SK-N-SH (cell line): ENCODE results near the gene STAT5B.

Experiments
- GABPA ChIP-seq: IDR thresholded peaks from 2 replicates; pipeline ENCODE4 v1.4.0; 2012; ENCODE audit warnings: low read depth, mild to moderate bottlenecking
- TCF12 ChIP-seq: IDR thresholded peaks from 2 replicates; pipeline ENCODE4 v1.4.0; 2012
- TF ChIP-seq, protein P1 (sequence below): fragments of 200-600 bp; sonication (generic); IDR thresholded peaks from 2 replicates; pipeline ENCODE4 v1.6.1; 2017; ENCODE audit warnings: antibody characterized with exemption, mild to moderate bottlenecking, moderate library complexity
- TF ChIP-seq, protein P2 (sequence below): fragments of 150-350 bp; IDR thresholded peaks from 2 replicates; pipeline ENCODE4 v1.6.1; 2017; ENCODE audit warnings: antibody characterized with exemption, low read length, low read depth, borderline replicate concordance

GRCh38 chr17:42313389-42313772 is 37.2 kb upstream of the STAT5B start:
- no peak for TF ChIP-seq GABPA
- TF ChIP-seq, protein P1, sequence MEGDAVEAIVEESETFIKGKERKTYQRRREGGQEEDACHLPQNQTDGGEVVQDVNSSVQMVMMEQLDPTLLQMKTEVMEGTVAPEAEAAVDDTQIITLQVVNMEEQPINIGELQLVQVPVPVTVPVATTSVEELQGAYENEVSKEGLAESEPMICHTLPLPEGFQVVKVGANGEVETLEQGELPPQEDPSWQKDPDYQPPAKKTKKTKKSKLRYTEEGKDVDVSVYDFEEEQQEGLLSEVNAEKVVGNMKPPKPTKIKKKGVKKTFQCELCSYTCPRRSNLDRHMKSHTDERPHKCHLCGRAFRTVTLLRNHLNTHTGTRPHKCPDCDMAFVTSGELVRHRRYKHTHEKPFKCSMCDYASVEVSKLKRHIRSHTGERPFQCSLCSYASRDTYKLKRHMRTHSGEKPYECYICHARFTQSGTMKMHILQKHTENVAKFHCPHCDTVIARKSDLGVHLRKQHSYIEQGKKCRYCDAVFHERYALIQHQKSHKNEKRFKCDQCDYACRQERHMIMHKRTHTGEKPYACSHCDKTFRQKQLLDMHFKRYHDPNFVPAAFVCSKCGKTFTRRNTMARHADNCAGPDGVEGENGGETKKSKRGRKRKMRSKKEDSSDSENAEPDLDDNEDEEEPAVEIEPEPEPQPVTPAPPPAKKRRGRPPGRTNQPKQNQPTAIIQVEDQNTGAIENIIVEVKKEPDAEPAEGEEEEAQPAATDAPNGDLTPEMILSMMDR = no peak
- no peak for TF ChIP-seq TCF12
- TF ChIP-seq, protein P2, sequence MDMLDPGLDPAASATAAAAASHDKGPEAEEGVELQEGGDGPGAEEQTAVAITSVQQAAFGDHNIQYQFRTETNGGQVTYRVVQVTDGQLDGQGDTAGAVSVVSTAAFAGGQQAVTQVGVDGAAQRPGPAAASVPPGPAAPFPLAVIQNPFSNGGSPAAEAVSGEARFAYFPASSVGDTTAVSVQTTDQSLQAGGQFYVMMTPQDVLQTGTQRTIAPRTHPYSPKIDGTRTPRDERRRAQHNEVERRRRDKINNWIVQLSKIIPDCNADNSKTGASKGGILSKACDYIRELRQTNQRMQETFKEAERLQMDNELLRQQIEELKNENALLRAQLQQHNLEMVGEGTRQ = no peak
